ENCODE measurements around the gene RND2. TPM values are rescaled to one million over a fixed set of nuclear protein-coding genes. Genes with fewer than 3 reads are reported as not detected.

Gene RND2
- total RNA-seq, 1 experiment from 2014 or later: 0.40 TPM

DNA sequence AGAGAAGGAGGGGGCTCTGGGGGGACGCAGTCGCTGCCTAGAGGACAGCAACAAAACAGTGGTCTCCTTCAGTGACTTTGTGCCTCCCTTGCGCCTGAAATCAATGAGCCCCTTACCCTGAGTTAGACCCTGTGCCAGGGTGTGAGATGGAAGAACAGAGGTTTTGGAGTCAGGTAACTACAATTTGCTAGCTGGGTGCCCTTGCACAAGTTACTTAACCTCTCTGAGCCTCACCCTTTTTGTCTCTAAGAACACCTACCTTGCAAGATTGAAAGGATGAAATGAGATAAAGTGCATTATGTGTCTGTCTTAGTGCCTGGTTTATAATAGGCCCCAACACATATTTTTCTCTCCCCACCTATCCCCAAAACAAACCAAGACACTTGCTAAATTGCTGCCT, 9.9 kb downstream of the RND2 start:
- Mint-ChIP-seq H3K36me3 (ENCODE audit: insufficient read depth, unreplicated experiment) (peaks cover 9% of the 10 kb centered on the region), H3K4me3 (ENCODE audit: low read depth, unreplicated experiment) (no peak overlapping the region), H3K27me3 (ENCODE audit: unreplicated experiment) (no peaks in the 10 kb centered on the region), H3K9me3 (ENCODE audit: low read depth, unreplicated experiment) (no peaks in the 10 kb centered on the region), H3K27ac (ENCODE audit: unreplicated experiment) (no peak overlapping the region), H3K4me1 (ENCODE audit: low read depth, unreplicated experiment) (no peaks in the 10 kb centered on the region)
- TF ChIP-seq, protein P1, sequence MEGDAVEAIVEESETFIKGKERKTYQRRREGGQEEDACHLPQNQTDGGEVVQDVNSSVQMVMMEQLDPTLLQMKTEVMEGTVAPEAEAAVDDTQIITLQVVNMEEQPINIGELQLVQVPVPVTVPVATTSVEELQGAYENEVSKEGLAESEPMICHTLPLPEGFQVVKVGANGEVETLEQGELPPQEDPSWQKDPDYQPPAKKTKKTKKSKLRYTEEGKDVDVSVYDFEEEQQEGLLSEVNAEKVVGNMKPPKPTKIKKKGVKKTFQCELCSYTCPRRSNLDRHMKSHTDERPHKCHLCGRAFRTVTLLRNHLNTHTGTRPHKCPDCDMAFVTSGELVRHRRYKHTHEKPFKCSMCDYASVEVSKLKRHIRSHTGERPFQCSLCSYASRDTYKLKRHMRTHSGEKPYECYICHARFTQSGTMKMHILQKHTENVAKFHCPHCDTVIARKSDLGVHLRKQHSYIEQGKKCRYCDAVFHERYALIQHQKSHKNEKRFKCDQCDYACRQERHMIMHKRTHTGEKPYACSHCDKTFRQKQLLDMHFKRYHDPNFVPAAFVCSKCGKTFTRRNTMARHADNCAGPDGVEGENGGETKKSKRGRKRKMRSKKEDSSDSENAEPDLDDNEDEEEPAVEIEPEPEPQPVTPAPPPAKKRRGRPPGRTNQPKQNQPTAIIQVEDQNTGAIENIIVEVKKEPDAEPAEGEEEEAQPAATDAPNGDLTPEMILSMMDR (IDR thresholded peaks at IDR 0.05; ENCODE audit: unreplicated experiment): no peak
- BruUV-seq (replicated peaks): no TSS peak
- CTCF ChIA-PET: interaction anchor here (0.9 kb wide), 1 partner anchor 10 kb away, joined by 3 read pairs; no protein-coding TSS in a partner anchor
- no peak for DNase-seq
- intact Hi-C loops (cut with micrococcal nuclease; ENCODE audit: unreplicated experiment): no loop called here

DNA sequence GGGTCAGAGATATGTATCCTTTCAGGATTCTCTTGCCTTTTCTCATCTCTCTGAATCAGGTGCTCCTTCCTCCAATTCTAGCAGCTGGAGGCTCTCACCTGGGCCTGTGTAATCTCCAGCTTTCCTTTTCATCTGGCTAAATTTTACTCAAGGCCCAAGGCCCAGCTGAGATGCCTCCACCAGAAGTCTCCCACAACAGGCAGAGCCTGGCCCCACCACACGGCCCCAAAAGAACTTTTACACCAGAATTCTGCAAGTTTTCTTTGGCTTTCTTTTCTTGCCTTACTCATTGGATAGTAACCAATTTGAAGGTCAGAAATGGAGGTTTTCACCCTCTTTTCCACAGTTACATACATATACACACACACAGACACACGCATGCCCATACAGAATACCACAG, 14.6 kb downstream of the RND2 start:
- H3K9me3 Mint-ChIP-seq (ENCODE audit: low read depth, unreplicated experiment): no peaks in the 10 kb centered on the region
- CTCF ChIA-PET: no interaction called here
- intact Hi-C loops (cut with micrococcal nuclease; ENCODE audit: unreplicated experiment): no loop called here
- H3K4me3 Mint-ChIP-seq (ENCODE audit: low read depth, unreplicated experiment): no peak overlapping the region
- no TSS peak for BruUV-seq (replicated peaks)
- no peaks in the 10 kb centered on the region for H3K27me3 Mint-ChIP-seq (ENCODE audit: unreplicated experiment)
- H3K36me3 Mint-ChIP-seq (ENCODE audit: insufficient read depth, unreplicated experiment): peaks cover 13% of the 10 kb centered on the region
- TF ChIP-seq, protein P1 (IDR thresholded peaks at IDR 0.05; ENCODE audit: unreplicated experiment): no peak
- no peaks in the 10 kb centered on the region for H3K4me1 Mint-ChIP-seq (ENCODE audit: low read depth, unreplicated experiment)
- no peak overlapping the region for H3K27ac Mint-ChIP-seq (ENCODE audit: unreplicated experiment)
- DNase-seq: no peak

DNA sequence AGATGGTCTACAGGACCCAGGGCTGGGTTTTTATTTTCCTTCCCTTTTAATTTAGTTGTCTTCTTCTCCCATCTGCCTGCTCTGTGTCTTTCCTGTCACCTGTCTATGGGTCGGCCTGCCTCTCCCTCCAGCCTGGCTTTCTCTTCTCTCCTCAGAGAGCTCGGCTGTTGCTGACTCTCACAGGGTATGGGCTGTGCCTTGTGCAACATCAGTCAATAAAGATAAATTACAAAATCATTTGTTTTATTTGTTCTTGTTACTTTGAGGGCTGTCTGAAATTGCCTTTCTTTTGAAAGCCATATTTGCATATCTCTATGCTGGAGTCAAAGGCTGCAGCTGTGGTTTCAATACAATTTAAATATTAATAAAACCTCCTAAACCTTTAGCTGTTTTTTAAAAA, 15.6 kb downstream of the RND2 start:
- intact Hi-C loops (cut with micrococcal nuclease; ENCODE audit: unreplicated experiment): no loop called here
- H3K4me1 Mint-ChIP-seq (ENCODE audit: low read depth, unreplicated experiment): no peaks in the 10 kb centered on the region
- no TSS peak for BruUV-seq (replicated peaks)

DNA sequence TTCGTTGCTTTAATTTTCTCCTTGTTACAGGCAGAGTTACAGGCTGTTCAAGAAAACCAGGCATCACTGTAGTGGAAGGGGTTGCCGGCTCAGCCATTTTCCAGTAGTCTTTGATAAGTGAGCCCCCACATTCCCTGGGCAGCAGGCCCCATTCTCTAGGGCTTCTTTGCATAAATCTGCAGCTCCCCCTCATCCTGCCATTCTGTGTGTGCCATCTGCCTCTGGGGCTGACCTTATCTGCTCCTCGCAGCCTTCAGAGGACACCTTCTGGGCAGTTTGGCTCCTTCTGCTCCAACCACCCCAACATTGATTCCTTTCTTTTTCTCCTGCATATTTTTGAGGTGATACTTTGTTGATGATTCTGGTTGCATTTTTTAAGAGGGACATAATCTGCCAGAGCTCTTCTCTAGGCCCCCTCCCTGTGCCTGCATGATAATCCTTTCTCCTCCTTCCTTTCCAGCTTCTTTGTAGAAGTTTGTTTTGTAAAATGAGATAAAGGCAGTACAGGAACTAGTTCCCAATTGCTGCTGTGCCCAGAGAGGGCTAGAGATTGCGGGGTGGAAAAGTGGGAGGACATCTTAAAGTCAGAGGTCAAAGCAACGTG, 17.1 kb downstream of the RND2 start:
- H3K9me3 Mint-ChIP-seq (ENCODE audit: low read depth, unreplicated experiment): no peaks in the 10 kb centered on the region
- intact Hi-C loops (cut with micrococcal nuclease; ENCODE audit: unreplicated experiment): no loop called here
- CTCF ChIA-PET: interaction anchor here (1.5 kb wide), 1 partner anchor 11 kb away, joined by 4 read pairs; no protein-coding TSS in a partner anchor
- H3K36me3 Mint-ChIP-seq (ENCODE audit: insufficient read depth, unreplicated experiment): peaks cover 7% of the 10 kb centered on the region
- DNase-seq: no peak
- no peak overlapping the region for H3K27ac Mint-ChIP-seq (ENCODE audit: unreplicated experiment)
- no peaks in the 10 kb centered on the region for H3K4me1 Mint-ChIP-seq (ENCODE audit: low read depth, unreplicated experiment)
- TF ChIP-seq, protein P1 (IDR thresholded peaks at IDR 0.05; ENCODE audit: unreplicated experiment): no peak
- no TSS peak for BruUV-seq (replicated peaks)
- no peak overlapping the region for H3K4me3 Mint-ChIP-seq (ENCODE audit: low read depth, unreplicated experiment)
- H3K27me3 Mint-ChIP-seq (ENCODE audit: unreplicated experiment): no peaks in the 10 kb centered on the region

More for the DNA sequence above, 15.6 kb downstream of the RND2 start:
- Mint-ChIP-seq H3K27me3 (ENCODE audit: unreplicated experiment) (no peaks in the 10 kb centered on the region), H3K36me3 (ENCODE audit: insufficient read depth, unreplicated experiment) (peaks cover 13% of the 10 kb centered on the region), H3K9me3 (ENCODE audit: low read depth, unreplicated experiment) (no peaks in the 10 kb centered on the region), H3K4me3 (ENCODE audit: low read depth, unreplicated experiment) (no peak overlapping the region), H3K27ac (ENCODE audit: unreplicated experiment) (peak overlapping the region; percentile 11)
- CTCF ChIA-PET: no interaction called here
- no peak for DNase-seq
- TF ChIP-seq, protein P1 (IDR thresholded peaks at IDR 0.05; ENCODE audit: unreplicated experiment): no peak
